ENCODE data around the gene SLC22A1. TPM values are rescaled to one million over a fixed set of nuclear protein-coding genes. Genes with fewer than 3 reads are reported as not detected.

SLC22A1 gene
- total RNA-seq, 1 experiment from 2014 or later: 1.5 TPM

DNA sequence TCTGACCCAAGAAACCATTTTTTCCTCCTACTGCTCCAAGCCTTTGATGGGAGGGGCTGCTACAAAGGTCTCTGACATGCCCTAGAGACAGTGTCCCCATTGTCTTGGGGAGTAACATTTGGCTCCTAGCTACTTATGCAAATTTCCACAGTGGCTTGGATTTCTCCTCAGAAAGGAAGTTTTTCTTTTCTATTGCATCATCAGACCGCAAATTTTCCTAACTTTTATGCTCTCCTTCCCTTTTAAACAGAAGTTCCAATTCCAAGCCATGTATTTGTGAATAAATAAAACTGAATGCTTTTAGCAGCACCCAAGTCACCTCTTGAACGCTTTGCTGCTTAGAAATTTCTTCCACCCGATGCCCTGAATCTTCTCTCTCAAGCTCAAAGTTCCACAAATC is 86.0 kb downstream of the SLC22A1 start:
- no peaks in the 10 kb centered on the region for H3K4me1 ChIP-seq
- H3K27me3 ChIP-seq (replicated peaks; ENCODE audit: control insufficient read depth, insufficient read depth, low read length): no peaks in the 10 kb centered on the region
- Mint-ChIP-seq H3K4me1 (ENCODE audit: low read depth, unreplicated experiment) (no peaks in the 10 kb centered on the region), H3K27me3 (ENCODE audit: insufficient read depth, unreplicated experiment) (no peaks in the 10 kb centered on the region), H3K4me3 (ENCODE audit: unreplicated experiment) (no peak overlapping the region), H3K36me3 (ENCODE audit: insufficient read depth, unreplicated experiment) (no peaks in the 10 kb centered on the region), H3K27ac (ENCODE audit: unreplicated experiment) (no peak overlapping the region), H3K9me3 (ENCODE audit: unreplicated experiment) (peaks cover 12% of the 10 kb centered on the region)
- ChIA-PET POLR2A (no interaction called here), CTCF (no interaction called here)
- intact Hi-C loops (cut with micrococcal nuclease; ENCODE audit: unreplicated experiment): no loop called here
- H3K36me3 ChIP-seq (ENCODE audit: control insufficient read depth, insufficient read depth, low read length): no peaks in the 10 kb centered on the region
- H3K4me3 ChIP-seq (ENCODE audit: low read depth, low read length): no peak overlapping the region
- no peak for DNase-seq
- no TSS peak for BruUV-seq (replicated peaks)
- H3K9me3 ChIP-seq: peaks cover 8% of the 10 kb centered on the region; the same call in 1 of the 2 replicates
- TF ChIP-seq, protein P1, sequence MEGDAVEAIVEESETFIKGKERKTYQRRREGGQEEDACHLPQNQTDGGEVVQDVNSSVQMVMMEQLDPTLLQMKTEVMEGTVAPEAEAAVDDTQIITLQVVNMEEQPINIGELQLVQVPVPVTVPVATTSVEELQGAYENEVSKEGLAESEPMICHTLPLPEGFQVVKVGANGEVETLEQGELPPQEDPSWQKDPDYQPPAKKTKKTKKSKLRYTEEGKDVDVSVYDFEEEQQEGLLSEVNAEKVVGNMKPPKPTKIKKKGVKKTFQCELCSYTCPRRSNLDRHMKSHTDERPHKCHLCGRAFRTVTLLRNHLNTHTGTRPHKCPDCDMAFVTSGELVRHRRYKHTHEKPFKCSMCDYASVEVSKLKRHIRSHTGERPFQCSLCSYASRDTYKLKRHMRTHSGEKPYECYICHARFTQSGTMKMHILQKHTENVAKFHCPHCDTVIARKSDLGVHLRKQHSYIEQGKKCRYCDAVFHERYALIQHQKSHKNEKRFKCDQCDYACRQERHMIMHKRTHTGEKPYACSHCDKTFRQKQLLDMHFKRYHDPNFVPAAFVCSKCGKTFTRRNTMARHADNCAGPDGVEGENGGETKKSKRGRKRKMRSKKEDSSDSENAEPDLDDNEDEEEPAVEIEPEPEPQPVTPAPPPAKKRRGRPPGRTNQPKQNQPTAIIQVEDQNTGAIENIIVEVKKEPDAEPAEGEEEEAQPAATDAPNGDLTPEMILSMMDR (IDR thresholded peaks at IDR 0.05; ENCODE audit: insufficient read depth in 1 of 2, low read depth in 1 of 2, low read length in 1 of 2, severe bottlenecking in 1 of 2, unreplicated experiment in 1 of 2): no peak

Other genes starting within 250 kb of the SLC22A1 start
- gene MAS1, start 230.8 kb upstream of the SLC22A1 start, total RNA-seq (2022): not detected in 2 replicates
- gene IGF2R, start 152.7 kb upstream of the SLC22A1 start, total RNA-seq (2022): 91.1 and 92.2 TPM in 2 replicates
- 0.19 TPM in 1 of 2 replicates, not detected in the other for gene SLC22A2, start 137.0 kb downstream of the SLC22A1 start, total RNA-seq (2022)
- gene SLC22A3, start 226.6 kb downstream of the SLC22A1 start, total RNA-seq (2022): 2.3 and 2.4 TPM in 2 replicates